ENCODE data around the gene LXN.

LXN gene

DNA sequence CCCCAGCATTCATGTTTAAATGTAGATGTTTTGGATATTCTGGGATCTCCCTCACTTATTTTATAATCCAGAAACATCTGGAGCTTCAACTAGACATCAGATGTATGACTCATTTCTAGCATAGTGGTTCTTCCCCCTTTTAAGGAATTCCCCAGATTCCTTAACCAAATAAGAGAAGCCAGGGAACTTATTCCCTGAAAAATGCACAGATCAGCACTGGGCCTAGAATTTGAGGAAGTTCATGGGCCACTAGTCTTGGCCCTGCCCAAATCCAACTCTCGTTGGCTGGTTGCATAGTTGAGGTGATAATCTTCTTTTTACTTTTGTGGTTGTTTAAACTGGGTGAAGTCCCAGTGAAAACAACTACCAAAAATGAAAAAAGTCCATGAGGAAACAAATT lies 39.4 kb upstream of the LXN start:
- TF ChIP-seq CTCF (IDR thresholded peaks at IDR 0.05): no peak
- peak overlapping the region; percentile 75 to 81 for H3K27ac ChIP-seq
- no peak for DNase-seq (ENCODE audit: low spot score)
- H3K4me3 ChIP-seq: no peak overlapping the region

- Histone ChIP-seq H3K4me3 (no peak overlapping the region), H3K27ac (peak overlapping the region in 1 of 2 donors; percentile 34)
- DNase-seq (ENCODE audit: low spot score): no peak
- TF ChIP-seq CTCF (IDR thresholded peaks at IDR 0.05): no peak
Measured at GRCh38 chr3:158710601-158711000, 38.2 kb upstream of the LXN start.

- DNase-seq (ENCODE audit: low spot score): no peak
- Histone ChIP-seq H3K27ac (peak overlapping the region; percentile 17 to 33), H3K4me3 (no peak overlapping the region)
- no peak for TF ChIP-seq CTCF (IDR thresholded peaks at IDR 0.05)
Measured at GRCh38 chr3:158709666-158710083, 37.2 kb upstream of the LXN start.

- TF ChIP-seq CTCF (IDR thresholded peaks at IDR 0.05): no peak
- no peak overlapping the region for H3K27ac ChIP-seq
- no peak for DNase-seq (ENCODE audit: low spot score)
- no peak overlapping the region for H3K4me3 ChIP-seq
Measured at GRCh38 chr3:158703566-158703965, 31.1 kb upstream of the LXN start.

DNA sequence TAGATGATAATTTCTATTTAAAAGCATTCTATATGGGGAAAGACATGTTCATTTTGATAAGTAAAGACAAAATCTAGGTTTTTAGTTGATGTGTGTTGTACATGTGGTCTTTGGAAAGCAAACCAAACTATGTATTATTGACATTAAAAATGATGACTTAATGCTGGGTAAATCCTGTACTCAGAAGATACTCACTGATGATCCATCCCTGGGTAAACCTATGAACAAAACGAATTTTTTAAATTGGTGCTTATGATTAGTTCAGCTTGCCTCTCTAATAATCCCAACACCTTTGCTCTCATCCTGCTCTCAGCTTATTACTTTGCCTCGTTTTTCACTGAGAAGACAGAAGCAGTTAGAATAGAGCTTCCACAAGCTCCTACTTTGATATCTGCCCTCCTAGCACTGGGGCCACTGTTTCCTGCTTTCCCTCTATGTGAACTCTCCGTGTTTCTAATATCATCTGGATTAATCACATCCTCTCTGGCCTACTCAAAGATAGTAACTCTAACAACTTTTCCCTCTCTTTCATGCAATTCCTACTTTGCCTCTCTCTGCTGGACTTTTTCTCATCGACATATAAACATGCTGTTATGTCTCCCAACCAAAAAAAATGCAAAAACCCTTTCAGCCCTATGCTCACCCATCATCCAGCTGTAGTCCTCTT lies 30.5 kb upstream of the LXN start:
- DNase-seq (ENCODE audit: low spot score): no peak
- Histone ChIP-seq H3K4me3 (no peak overlapping the region), H3K27ac (no peak overlapping the region)
- no peak for TF ChIP-seq CTCF (IDR thresholded peaks at IDR 0.05)

GRCh38 chr3:158701420-158702065 lies 29.1 kb upstream of the LXN start:
- TF ChIP-seq CTCF (IDR thresholded peaks at IDR 0.05): no peak
- no peak overlapping the region for H3K27ac ChIP-seq
- no peak for DNase-seq (ENCODE audit: low spot score)

DNA sequence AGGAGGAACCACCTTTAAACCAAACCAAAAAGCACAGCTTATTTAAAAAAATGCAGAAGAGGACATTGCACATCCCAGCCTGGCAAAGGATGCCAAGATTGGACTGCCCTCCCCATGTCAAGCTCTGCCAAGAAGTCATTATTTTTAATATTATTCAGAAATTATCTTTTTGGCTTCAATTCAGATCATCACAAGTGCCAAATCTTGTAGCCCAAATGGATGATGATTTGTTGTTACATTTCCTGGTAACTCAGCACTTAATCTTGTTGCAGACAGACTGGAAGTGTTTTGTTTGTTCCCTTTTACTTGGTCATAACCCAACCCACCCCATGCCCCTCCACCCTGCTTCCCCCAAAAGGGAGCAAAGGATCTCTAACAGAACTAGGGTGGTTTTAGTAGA lies 28.1 kb upstream of the LXN start:
- no peak overlapping the region for H3K4me3 ChIP-seq
- DNase-seq (ENCODE audit: low spot score): no peak
- TF ChIP-seq CTCF (IDR thresholded peaks at IDR 0.05): no peak
- peak overlapping the region in 1 of 2 donors; percentile 9 for H3K27ac ChIP-seq

More at GRCh38 chr3:158701420-158702065, 29.1 kb upstream of the LXN start:
- H3K4me3 ChIP-seq: no peak overlapping the region
